ENCODE measurements around the gene ROCK2. TPM values are rescaled to one million over a fixed set of nuclear protein-coding genes. Genes with fewer than 3 reads are reported as not detected.

Gene ROCK2
- total and polyA plus RNA-seq, 9 of the 15 experiments (the other 6 are each of a cell fraction or from before 2014, with no cell fraction given): 4.9 to 30.6 (median 14.3) TPM

- TF ChIP-seq ZBTB11 (CRISPR knock-in tag; IDR thresholded peaks at IDR 0.05): peak in 1 of 3 experiments; percentile 79; a peak in 2 of 6 replicates
- no peak for TF ChIP-seq NFATC3 (IDR thresholded peaks at IDR 0.05)
- no peak for TF ChIP-seq ERF (CRISPR knock-in tag; IDR thresholded peaks at IDR 0.05)
- no peak for TF ChIP-seq ZNF518B (CRISPR knock-in tag; IDR thresholded peaks at IDR 0.05)
- no peak for TF ChIP-seq ATF1 (CRISPR knock-in tag; IDR thresholded peaks at IDR 0.05)
- TF ChIP-seq ATF1 (tag; IDR thresholded peaks at IDR 0.05): peak; percentile 48; the same call in 1 of the 2 replicates
- TF ChIP-seq PYGO2 (tag; IDR thresholded peaks at IDR 0.05): no peak
- TF ChIP-seq NUFIP1 (IDR thresholded peaks at IDR 0.05; ENCODE audit: partially characterized antibody): no peak
- 0 out of 2 replicates have a peak, but pooled peaks have one; percentile 57 for TF ChIP-seq ZBTB17 (CRISPR knock-in tag; IDR thresholded peaks at IDR 0.05)
- TF ChIP-seq KLF10 (CRISPR knock-in tag; IDR thresholded peaks at IDR 0.05): no peak
- no peak for TF ChIP-seq RBFOX2 (IDR thresholded peaks at IDR 0.05; ENCODE audit: low read depth, low read length)
- TF ChIP-seq E2F8 (IDR thresholded peaks at IDR 0.05; ENCODE audit: low read depth, partially characterized antibody): no peak
- no peak for TF ChIP-seq TAF7 (tag; IDR thresholded peaks at IDR 0.05)
- no peak for TF ChIP-seq ZNF551 (CRISPR knock-in tag; IDR thresholded peaks at IDR 0.05)
- TF ChIP-seq PML (IDR thresholded peaks at IDR 0.05; ENCODE audit: low read length): peak; percentile 97
- no peak for TF ChIP-seq ZNF134 (CRISPR knock-in tag; conservative IDR thresholded peaks at IDR 0.05)
These were observed 65.0 kb downstream of the ROCK2 start (continued) for GRCh38 chr2:11279398-11279797.
